Iris pigment epithelial cell (primary cell): ENCODE measurements around the gene MYL12B.
A peak's percentile ranks its signal among the peaks of the same experiment; 100 is the strongest.

Experiments
- DNase-seq: peaks from one replicate; pipeline ENCODE4 v3.0.0-alpha.2; 2011; ENCODE audit warnings: low read depth

Gene MYL12B

GRCh38 chr18:3235846-3236245, 26.1 kb upstream of the MYL12B start:
- DNase-seq = no peak

- DNase-seq = no peak
These were observed 25.5 kb upstream of the MYL12B start for GRCh38 chr18:3236470-3236869.

- DNase-seq = no peak
These were observed 23.2 kb upstream of the MYL12B start for GRCh38 chr18:3238742-3239141.

GRCh38 chr18:3245185-3245564, 16.8 kb upstream of the MYL12B start:
- DNase-seq = no peak

- peak; percentile 91 for DNase-seq
These were observed 15.9 kb upstream of the MYL12B start for GRCh38 chr18:3245853-3246634.

- DNase-seq = no peak
These were observed 15.2 kb upstream of the MYL12B start for GRCh38 chr18:3246635-3247239.

- peak; percentile 99 for DNase-seq
These were observed 14.5 kb upstream of the MYL12B start, which contains the start of gene MYL12A for GRCh38 chr18:3247240-3248061. Gene MYL12A (plus strand): TSS chr18:3247801. CDS start chr18:3253248, 5,447 bp downstream.

- DNase-seq = peak; percentile 58
These were observed 13.8 kb upstream of the MYL12B start for GRCh38 chr18:3248062-3248657.

GRCh38 chr18:3248658-3249359, 13.1 kb upstream of the MYL12B start:
- DNase-seq = peak; percentile 69

GRCh38 chr18:3250237-3251107, 11.5 kb upstream of the MYL12B start:
- DNase-seq = peak; percentile 85

GRCh38 chr18:3251249-3251962, 10.5 kb upstream of the MYL12B start:
- DNase-seq = no peak

- DNase-seq = peak; percentile 49
These were observed 10.0 kb upstream of the MYL12B start for GRCh38 chr18:3251963-3252277.

GRCh38 chr18:3252843-3253242, 9.1 kb upstream of the MYL12B start:
- no peak for DNase-seq

- no peak for DNase-seq
These were observed 7.2 kb upstream of the MYL12B start for GRCh38 chr18:3254725-3255124.

GRCh38 chr18:3255611-3256165, 6.2 kb upstream of the MYL12B start:
- no peak for DNase-seq

- DNase-seq = peak; percentile 81
These were observed 5.0 kb upstream of the MYL12B start for GRCh38 chr18:3256693-3257626.

- no peak for DNase-seq
These were observed 4.3 kb upstream of the MYL12B start for GRCh38 chr18:3257627-3258120.

GRCh38 chr18:3260995-3261372, 949 bp upstream of the MYL12B start:
- DNase-seq = peak; percentile 29
